ENCODE measurements around the gene GADD45A.

Gene GADD45A

DNA sequence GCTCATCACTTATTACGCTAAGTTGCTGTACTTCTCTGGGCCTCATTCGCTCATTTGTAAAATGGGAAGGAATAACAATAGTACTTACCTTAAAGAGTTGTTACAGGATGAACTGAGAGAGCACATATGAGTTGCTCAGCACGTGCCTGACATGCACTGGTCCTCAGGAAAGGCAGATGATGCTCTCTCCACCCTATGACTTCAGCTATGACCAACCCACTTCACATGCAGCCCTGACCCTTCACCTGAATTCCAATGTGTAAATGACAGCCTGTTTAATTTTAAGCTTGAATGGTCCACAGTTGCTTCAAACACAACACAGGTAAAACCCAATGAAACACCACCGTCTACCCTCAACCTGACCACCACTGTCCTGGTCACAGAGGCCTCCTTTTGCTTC, 32.9 kb downstream of the GADD45A start:
- Histone ChIP-seq H3K4me1 (ENCODE audit: insufficient read depth, low read length, poor library complexity, severe bottlenecking) (peaks cover 17% of the 10 kb centered on the region), H3K4me2 (ENCODE audit: low read depth, low read length, poor library complexity, severe bottlenecking) (no peak overlapping the region), H3F3A (ENCODE audit: low read depth) (no peaks in the 10 kb centered on the region), H3K27me3 (ENCODE audit: insufficient read depth, low read length, poor library complexity, severe bottlenecking) (no peaks in the 10 kb centered on the region), H2AFZ (ENCODE audit: low read length) (no peak overlapping the region), H3K4me3 (ENCODE audit: low read length, poor library complexity, severe bottlenecking) (no peak overlapping the region), H3K9ac (ENCODE audit: low read depth, low read length, poor library complexity, severe bottlenecking) (no peak overlapping the region), H4K20me1 (ENCODE audit: insufficient read depth, low read length, poor library complexity, severe bottlenecking) (no peaks in the 10 kb centered on the region), H3K9me3 (ENCODE audit: insufficient read depth, low read depth, low read length) (no peaks in the 10 kb centered on the region), H3K79me2 (ENCODE audit: insufficient read depth, low read length) (no peaks in the 10 kb centered on the region), H3K9me2 (replicated peaks; ENCODE audit: low read depth, low read length) (no peaks in the 10 kb centered on the region), H3K36me3 (ENCODE audit: insufficient read depth, low read length) (no peaks in the 10 kb centered on the region)
- TF ChIP-seq CTCF (conservative IDR thresholded peaks at IDR 0.05; ENCODE audit: low read length) (no peak), EZH2phosphoT487 (IDR thresholded peaks at IDR 0.05; ENCODE audit: borderline replicate concordance) (no peak)

- no peaks in the 10 kb centered on the region for H3K9me3 ChIP-seq (ENCODE audit: insufficient read depth, low read depth, low read length)
- H3K27me3 ChIP-seq (ENCODE audit: insufficient read depth, low read length, poor library complexity, severe bottlenecking) = no peaks in the 10 kb centered on the region
- no peak overlapping the region for H3K4me2 ChIP-seq (ENCODE audit: low read depth, low read length, poor library complexity, severe bottlenecking)
- TF ChIP-seq CTCF (conservative IDR thresholded peaks at IDR 0.05; ENCODE audit: low read length) (no peak), EZH2phosphoT487 (IDR thresholded peaks at IDR 0.05; ENCODE audit: borderline replicate concordance) (no peak)
- H2AFZ ChIP-seq (ENCODE audit: low read length) = no peak overlapping the region
- no peak overlapping the region for H3K9ac ChIP-seq (ENCODE audit: low read depth, low read length, poor library complexity, severe bottlenecking)
- H3K4me3 ChIP-seq (ENCODE audit: low read length, poor library complexity, severe bottlenecking) = no peak overlapping the region
- no peaks in the 10 kb centered on the region for H3K79me2 ChIP-seq (ENCODE audit: insufficient read depth, low read length)
- no peaks in the 10 kb centered on the region for H3K36me3 ChIP-seq (ENCODE audit: insufficient read depth, low read length)
- peaks cover 9% of the 10 kb centered on the region for H3K4me1 ChIP-seq (ENCODE audit: insufficient read depth, low read length, poor library complexity, severe bottlenecking)
- H3F3A ChIP-seq (ENCODE audit: low read depth) = no peaks in the 10 kb centered on the region
- H3K9me2 ChIP-seq (replicated peaks; ENCODE audit: low read depth, low read length) = no peaks in the 10 kb centered on the region
- H4K20me1 ChIP-seq (ENCODE audit: insufficient read depth, low read length, poor library complexity, severe bottlenecking) = no peaks in the 10 kb centered on the region
Observed at GRCh38 chr1:67719329-67720196, 34.6 kb downstream of the GADD45A start.

- no peaks in the 10 kb centered on the region for H3K9me2 ChIP-seq (replicated peaks; ENCODE audit: low read depth, low read length)
- no peak overlapping the region for H2AFZ ChIP-seq (ENCODE audit: low read length)
- H3K4me1 ChIP-seq (ENCODE audit: insufficient read depth, low read length, poor library complexity, severe bottlenecking) = peaks cover 9% of the 10 kb centered on the region
- H4K20me1 ChIP-seq (ENCODE audit: insufficient read depth, low read length, poor library complexity, severe bottlenecking) = no peaks in the 10 kb centered on the region
- H3K27me3 ChIP-seq (ENCODE audit: insufficient read depth, low read length, poor library complexity, severe bottlenecking) = no peaks in the 10 kb centered on the region
- no peaks in the 10 kb centered on the region for H3K9me3 ChIP-seq (ENCODE audit: insufficient read depth, low read depth, low read length)
- H3K4me2 ChIP-seq (ENCODE audit: low read depth, low read length, poor library complexity, severe bottlenecking) = no peak overlapping the region
- no peaks in the 10 kb centered on the region for H3K79me2 ChIP-seq (ENCODE audit: insufficient read depth, low read length)
- H3K36me3 ChIP-seq (ENCODE audit: insufficient read depth, low read length) = no peaks in the 10 kb centered on the region
- no peaks in the 10 kb centered on the region for H3F3A ChIP-seq (ENCODE audit: low read depth)
- TF ChIP-seq EZH2phosphoT487 (IDR thresholded peaks at IDR 0.05; ENCODE audit: borderline replicate concordance) = no peak
- no peak overlapping the region for H3K9ac ChIP-seq (ENCODE audit: low read depth, low read length, poor library complexity, severe bottlenecking)
- no peak overlapping the region for H3K4me3 ChIP-seq (ENCODE audit: low read length, poor library complexity, severe bottlenecking)
Observed at GRCh38 chr1:67721112-67721511, 36.1 kb downstream of the GADD45A start.
